Adrenal gland (tissue), 5 donors: ENCODE results near the gene MAML3.

Experiments
- CTCF ChIP-seq, 6 experiments: fragments of 450-650 bp in 4 of 6; fragments of 200-600 bp in 2 of 6; sonication (generic) in 1 of 6; IDR thresholded peaks; 1 replicate in 5 of 6; 2 replicates in 1 of 6; pipeline versions ENCODE4 v1.5.1 to v1.8.0; 2016 to 2021; ENCODE audit warnings: antibody characterized with exemption in 6 of 6, mild to moderate bottlenecking in 2 of 6, moderate library complexity in 1 of 6
- POLR2A ChIP-seq, 2 donors: fragments of 450-650 bp; IDR thresholded peaks; one replicate each; pipeline ENCODE4 v1.6.1; 2017; ENCODE audit warnings: antibody characterized with exemption in 2 of 2, mild to moderate bottlenecking in 2 of 2, moderate library complexity in 1 of 2
- donor health status: DM: no; HTN: no; CAD: no.

GRCh38 chr4:140153419-140153717 lies 616 bp downstream of the MAML3 start:
- no peak for TF ChIP-seq CTCF (IDR thresholded peaks at IDR 0.05)
- TF ChIP-seq POLR2A (IDR thresholded peaks at IDR 0.05), result no peak
